HepG2 (cell line): ENCODE results near the gene KRT6C. TPM values are rescaled to one million over a fixed set of nuclear protein-coding genes. Genes with fewer than 3 reads are reported as not detected.

Experiments used
- ATAC-seq: fragments of 200-7000 bp; cut with Tn5 transposase; 3 replicates; pipeline ENCODE4 v1.9.1; 2020; ENCODE audit warnings: mild to moderate bottlenecking, moderate library complexity
- BruUV-seq: library from RNA; stranded (reverse); fragments of 400-500 nt; replicated peaks from 2 replicates; lab custom pipeline; 2021; lab: Mats Ljungman, UMichigan
- CTCF ChIA-PET: fragments of 300-600 bp; formaldehyde crosslinking; extraction: SDS; loops from one replicate; lab custom pipeline; 2021; ENCODE audit warnings: low total read pairs, inconsistent platforms, low intra/inter-chr PET ratio; lab: Yijun Ruan, JAX
- POLR2A ChIA-PET: fragments of 350-600 bp; sonication (Branson Sonifier 250); formaldehyde crosslinking; loops from one replicate; lab custom pipeline; 2020; ENCODE audit warnings: antibody characterized with exemption, inconsistent platforms; lab: Yijun Ruan, JAX
- DNase-seq: peaks from one replicate; pipeline ENCODE4 v3.0.0-alpha.2; 2015; ENCODE audit warnings: low spot score
- FAIRE-seq: peaks from 3 replicates; lab custom pipeline; 2011; peaks lifted over from hg19 to GRCh38; lab: Jason Lieb, UNC
- H2AFZ ChIP-seq: one replicate; pipeline ENCODE4 v1.6.1; 2011; ENCODE audit warnings: low read length, inconsistent platforms
- H3K27ac ChIP-seq: fragments of 300-600 bp; 3 replicates; pipeline ENCODE4 v1.8.0; 2011; ENCODE audit warnings: mixed run types, mild to moderate bottlenecking, mixed read lengths, low read length, inconsistent platforms; ENCODE audit not compliant: insufficient read depth; ENCODE audit errors: extremely low read length
- H3K27me3 ChIP-seq, 2 experiments: fragments of 200-600 bp in 1 of 2; 2 replicates in 1 of 2; 3 replicates in 1 of 2; pipeline versions ENCODE4 v1.6.0 to v1.8.0; 2011; ENCODE audit warnings: low read length in 2 of 2, mild to moderate bottlenecking in 2 of 2, moderate library complexity in 2 of 2, inconsistent platforms in 1 of 2; ENCODE audit not compliant: insufficient read depth in 2 of 2, control insufficient read depth in 1 of 2
- H3K36me3 ChIP-seq, 2 experiments: fragments of 200-600 bp in 1 of 2; replicated peaks in 1 of 2; 2 replicates in 1 of 2; 3 replicates in 1 of 2; pipeline versions ENCODE4 v1.5.1 to v1.8.0; 2011; ENCODE audit warnings: low read length in 2 of 2, inconsistent platforms in 1 of 2; ENCODE audit not compliant: insufficient read depth in 2 of 2, control insufficient read depth in 1 of 2
- H3K4me1 ChIP-seq: 2 replicates; pipeline ENCODE4 v1.5.1; 2012; ENCODE audit warnings: low read length, inconsistent platforms; ENCODE audit not compliant: insufficient read depth
- H3K4me2 ChIP-seq: 2 replicates; pipeline ENCODE4 v1.6.0; 2011; ENCODE audit warnings: low read depth, low read length, inconsistent platforms
- H3K4me3 ChIP-seq, 3 experiments: fragments of 200-600 bp in 1 of 3; sonication (generic), shearing (Covaris generic) in 1 of 3; replicated peaks in 1 of 3; 2 replicates each; pipeline ENCODE4 v1.5.1; 2011 to 2016; ENCODE audit warnings: low read length in 3 of 3, inconsistent platforms in 2 of 3, low read depth in 2 of 3, mild to moderate bottlenecking in 2 of 3, control low read depth in 1 of 3, mixed read lengths in 1 of 3; ENCODE audit not compliant: insufficient read depth in 1 of 3
- H3K79me2 ChIP-seq: one replicate; pipeline ENCODE4 v1.6.1; 2011; ENCODE audit warnings: low read length, inconsistent platforms; ENCODE audit not compliant: insufficient read depth
- H3K9ac ChIP-seq: 2 replicates; pipeline ENCODE4 v1.6.0; 2011; ENCODE audit warnings: mild to moderate bottlenecking, low read depth, low read length, inconsistent platforms; ENCODE audit not compliant: insufficient read depth
- H3K9me3 ChIP-seq: 2 replicates; pipeline ENCODE4 v1.5.1; 2012; ENCODE audit warnings: mild to moderate bottlenecking, low read length
- H4K20me1 ChIP-seq: 2 replicates; pipeline ENCODE4 v1.6.0; 2011; ENCODE audit warnings: inconsistent platforms, mild to moderate bottlenecking, low read length, moderate library complexity; ENCODE audit not compliant: insufficient read depth
- IKZF1 ChIP-seq: fragments of 450-650 bp; IDR thresholded peaks from 2 replicates; pipeline ENCODE4 v1.7.1; 2016
- NFRKB ChIP-seq: fragments of 450-650 bp; IDR thresholded peaks from 2 replicates; pipeline ENCODE4 v1.6.1; 2017
- YEATS4 ChIP-seq: sonication (generic); formaldehyde crosslinking; IDR thresholded peaks from 2 replicates; pipeline ENCODE4 v1.4.0; 2020; ENCODE audit warnings: missing genetic modification reagents, borderline replicate concordance
- ZNF18 ChIP-seq: sonication (generic); formaldehyde crosslinking; IDR thresholded peaks from 2 replicates; pipeline ENCODE4 v1.8.0; 2022; ENCODE audit warnings: mild to moderate bottlenecking, missing genetic modification reagents; ENCODE audit not compliant: insufficient replicate concordance
- ZNF234 ChIP-seq: sonication (generic); formaldehyde crosslinking; conservative IDR thresholded peaks from 2 replicates; pipeline ENCODE4 v1.5.1; 2020; ENCODE audit warnings: mild to moderate bottlenecking, missing genetic modification reagents
- ZNF512 ChIP-seq: sonication (generic); formaldehyde crosslinking; IDR thresholded peaks from 2 replicates; pipeline ENCODE4 v1.4.0; 2020; ENCODE audit warnings: mild to moderate bottlenecking, missing genetic modification reagents
- ZNF747 ChIP-seq: sonication (generic); formaldehyde crosslinking; IDR thresholded peaks from 2 replicates; pipeline ENCODE4 v1.8.1; 2023; ENCODE audit warnings: missing genetic modification reagents, mild to moderate bottlenecking, borderline replicate concordance
- WGBS: methylation state at CpG from one replicate; pipeline ENCODE4 v1.1.6; 2017; ENCODE audit warnings: low lambda C conversion rate; 5-methylcytosine and 5-hydroxymethylcytosine counted together
- in situ Hi-C: cut with HindIII; loops from 2 replicates; pipeline ENCODE4 v1.10.0; 2017; ENCODE audit warnings: low pct_unique_long_range_greater_than_20kb; ENCODE audit not compliant: extremely low pct_ligation_motif_present
- intact Hi-C: fragments of 100-400 bp; cut with micrococcal nuclease; formaldehyde crosslinking; loops from one replicate; pipeline ENCODE4 v1.10.0; 2022; ENCODE audit not compliant: unreplicated experiment
- polyA plus RNA-seq, 8 experiments: library from polyadenylated mRNA; depleted of rRNA in 3 of 8; stranded (reverse) in 7 of 8; unstranded in 1 of 8; fragments of >200 nt; fragmentation: Illumina TruSeq in 4 of 8; extraction: Trizol in 4 of 8; gene quantifications; 2 replicates each; pipeline versions ENCODE4 v1.2.1 to v1.2.3, GENCODE V29; 2011 to 2016; ENCODE audit warnings: low read depth in 4 of 8, missing spikeins in 1 of 8, mixed read lengths in 1 of 8; ENCODE audit not compliant: insufficient read depth in 1 of 8
- total RNA-seq, 5 experiments: library from RNA; depleted of rRNA; stranded (reverse); fragments of >200 nt; fragmentation: Illumina TruSeq; extraction: Trizol; gene quantifications; 2 replicates each; pipeline ENCODE4 v1.2.3, GENCODE V29; 2016; ENCODE audit warnings: low read depth in 1 of 5
- TF ChIP-seq, protein P1 (sequence below): IDR thresholded peaks from 2 replicates; pipeline ENCODE4 v1.6.1; 2016; ENCODE audit warnings: control low read depth

KRT6C gene
- total and polyA plus RNA-seq, 2 of the 13 experiments (the other 11 are each of a cell fraction or from before 2014, with no cell fraction given): 0.03 TPM; not detected in 1

DNA sequence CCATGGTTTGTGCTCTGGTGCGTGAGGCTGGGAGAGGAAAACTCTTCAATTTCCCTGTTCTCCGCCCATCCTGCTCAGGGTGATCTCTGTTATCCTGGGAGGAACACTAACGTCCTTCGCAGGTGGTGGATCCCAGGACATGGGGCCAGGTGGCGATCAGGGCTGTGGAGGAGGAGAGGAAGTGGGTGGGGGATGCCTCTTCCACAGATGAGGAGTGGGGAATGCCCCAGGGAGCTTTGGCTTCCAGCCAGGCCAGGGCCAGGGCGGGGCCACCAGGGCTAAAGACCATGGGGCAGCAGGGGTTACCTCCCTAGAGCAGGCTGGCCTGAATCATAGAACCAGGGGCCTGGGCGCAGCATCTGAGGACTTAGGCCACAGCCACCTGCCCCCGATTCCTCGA is 36.1 kb downstream of the KRT6C start (continued):
- TF ChIP-seq ZNF512 (CRISPR knock-in tag) (no peak), ZNF747 (CRISPR knock-in tag) (no peak), YEATS4 (CRISPR knock-in tag) (no peak)

DNA sequence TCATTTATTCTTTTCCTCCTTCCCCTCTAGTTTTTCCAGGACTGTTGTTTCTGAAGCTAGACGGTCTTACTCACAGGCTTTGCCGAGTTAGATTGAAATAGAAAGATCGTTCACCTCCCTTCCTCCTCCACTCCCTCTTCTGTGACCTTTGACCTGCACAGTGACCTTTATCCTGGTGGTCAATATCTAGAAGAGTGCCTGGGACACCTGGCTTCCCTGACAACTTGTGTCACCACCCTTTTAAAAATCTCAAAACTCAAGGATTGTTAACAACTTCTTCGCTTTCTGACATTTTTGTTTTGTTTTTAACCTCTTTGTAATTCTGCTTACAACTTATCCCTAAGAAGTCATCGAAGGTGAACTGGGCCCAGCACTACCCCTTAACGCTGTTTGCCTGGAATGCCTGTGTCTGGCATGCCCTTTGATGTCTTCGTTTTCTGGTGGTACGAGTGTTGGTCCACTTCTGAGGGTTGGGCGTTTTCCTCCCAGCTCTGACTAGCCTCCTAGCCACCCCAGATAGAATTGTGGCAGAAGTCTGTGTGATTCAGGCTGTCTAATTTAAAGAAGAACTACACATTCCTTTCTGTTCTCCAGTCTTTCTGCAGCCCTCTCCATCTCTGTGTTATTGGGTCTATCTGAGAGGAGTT is 36.7 kb downstream of the KRT6C start:
- Histone ChIP-seq H3K4me3 (no peak overlapping the region), H3K4me1 (peaks cover 13% of the 10 kb centered on the region), H3K27ac (no peak overlapping the region), H3K36me3 (no peaks in the 10 kb centered on the region), H3K79me2 (no peaks in the 10 kb centered on the region), H2AFZ (no peak overlapping the region), H3K4me2 (no peak overlapping the region), H3K9ac (no peak overlapping the region), H3K27me3 (peaks cover 3 to 4% of the 10 kb centered on the region in 2 experiments; a peak in 2 of 5 replicates), H4K20me1 (no peaks in the 10 kb centered on the region), H3K9me3 (no peaks in the 10 kb centered on the region)
- no peak for DNase-seq
- intact Hi-C loops: no loop called here
- BruUV-seq: no TSS peak
- no peak for ATAC-seq
- WGBS: 18% methylated on average over 9 of the region's 9 CpGs
- FAIRE-seq: no peak
- ChIA-PET POLR2A (no interaction called here), CTCF (no interaction called here)
- in situ Hi-C loops: no loop called here
- TF ChIP-seq, protein P1, sequence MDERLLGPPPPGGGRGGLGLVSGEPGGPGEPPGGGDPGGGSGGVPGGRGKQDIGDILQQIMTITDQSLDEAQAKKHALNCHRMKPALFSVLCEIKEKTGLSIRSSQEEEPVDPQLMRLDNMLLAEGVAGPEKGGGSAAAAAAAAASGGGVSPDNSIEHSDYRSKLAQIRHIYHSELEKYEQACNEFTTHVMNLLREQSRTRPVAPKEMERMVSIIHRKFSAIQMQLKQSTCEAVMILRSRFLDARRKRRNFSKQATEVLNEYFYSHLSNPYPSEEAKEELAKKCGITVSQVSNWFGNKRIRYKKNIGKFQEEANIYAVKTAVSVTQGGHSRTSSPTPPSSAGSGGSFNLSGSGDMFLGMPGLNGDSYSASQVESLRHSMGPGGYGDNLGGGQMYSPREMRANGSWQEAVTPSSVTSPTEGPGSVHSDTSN: no peak
- TF ChIP-seq IKZF1 (no peak), ZNF18 (CRISPR knock-in tag) (no peak), ZNF234 (CRISPR knock-in tag) (no peak), NFRKB (no peak)
